HAP-1 (cell line): Measurements from ENCODE around the gene TMEM201.
"Not testable (repeated sequence)": the region's sequence is repeated elsewhere in the genome, so short reads cannot be mapped to it uniquely, and the experiment has no call there.

Source experiments
- DNase-seq, 2 experiments: peaks; one replicate each; pipeline ENCODE4 v3.0.0-alpha.2; 2016 to 2020; ENCODE audit warnings: low spot score in 2 of 2
- H3K27me3 ChIP-seq: fragments of 250-450 bp; sonication (Bioruptor Pico); 2 replicates; pipeline ENCODE4 v1.5.1; 2020; ENCODE audit warnings: low read depth, mild to moderate bottlenecking, moderate library complexity
- H3K36me3 ChIP-seq: fragments of 250-450 bp; sonication (Bioruptor Pico); replicated peaks from 2 replicates; pipeline ENCODE4 v1.5.1; 2020; ENCODE audit warnings: mild to moderate bottlenecking
- H3K4me1 ChIP-seq: fragments of 250-450 bp; sonication (Bioruptor Pico); 2 replicates; pipeline ENCODE4 v1.5.1; 2020; ENCODE audit warnings: mild to moderate bottlenecking
- H3K4me3 ChIP-seq: fragments of 250-450 bp; sonication (Bioruptor Pico); 2 replicates; pipeline ENCODE4 v1.5.1; 2020; ENCODE audit warnings: mild to moderate bottlenecking, moderate library complexity
- H3K9me3 ChIP-seq: fragments of 250-450 bp; sonication (Bioruptor Pico); 2 replicates; pipeline ENCODE4 v1.5.1; 2020; ENCODE audit warnings: mild to moderate bottlenecking, moderate library complexity
- in situ Hi-C: fragments of 300-500 bp; cut with MboI; formaldehyde crosslinking; loops from 3 replicates; pipeline ENCODE4 v1.14.3; 2020; ENCODE audit warnings: low sequenced_read_pairs, inconsistent platforms, mixed read lengths

The TMEM201 gene

GRCh38 chr1:9559673-9560072 lies 29.0 kb upstream of the TMEM201 start:
- in situ Hi-C loops = no loop called here
- Histone ChIP-seq H3K27me3 (no peaks in the 10 kb centered on the region), H3K4me3 (no peak overlapping the region), H3K36me3 (peaks cover 61% of the 10 kb centered on the region), H3K9me3 (no peaks in the 10 kb centered on the region; the same call in 1 of the 2 replicates), H3K4me1 (peaks cover 43% of the 10 kb centered on the region)
- DNase-seq = peak; percentile 20 to 36

GRCh38 chr1:9560090-9560489 lies 28.6 kb upstream of the TMEM201 start:
- DNase-seq, H3K4me3 ChIP-seq, H3K9me3 ChIP-seq, in situ Hi-C loops, H3K27me3 ChIP-seq: not testable (repeated sequence)
- H3K36me3 ChIP-seq = peaks cover 57% of the 10 kb centered on the region
- peaks cover 43% of the 10 kb centered on the region for H3K4me1 ChIP-seq

GRCh38 chr1:9561429-9561828 lies 27.3 kb upstream of the TMEM201 start:
- in situ Hi-C loops = no loop called here
- Histone ChIP-seq H3K4me1 (peaks cover 43% of the 10 kb centered on the region), H3K36me3 (peaks cover 49% of the 10 kb centered on the region), H3K9me3 (no peaks in the 10 kb centered on the region; the same call in 1 of the 2 replicates), H3K4me3 (no peak overlapping the region), H3K27me3 (no peaks in the 10 kb centered on the region)
- peak; percentile 73 to 92 for DNase-seq

GRCh38 chr1:9569267-9569666 lies 19.4 kb upstream of the TMEM201 start:
- no peaks in the 10 kb centered on the region for H3K4me1 ChIP-seq
- no peaks in the 10 kb centered on the region for H3K9me3 ChIP-seq
- in situ Hi-C loops = no loop called here
- no peak overlapping the region for H3K4me3 ChIP-seq
- no peak for DNase-seq
- peaks cover 47% of the 10 kb centered on the region for H3K36me3 ChIP-seq
- no peaks in the 10 kb centered on the region for H3K27me3 ChIP-seq

GRCh38 chr1:9570886-9571529 lies 17.7 kb upstream of the TMEM201 start:
- DNase-seq = not testable (repeated sequence)

GRCh38 chr1:9573723-9574122 lies 15.0 kb upstream of the TMEM201 start:
- in situ Hi-C loops = loop anchor here (5.0 kb wide), 1 partner anchor 76 kb away; no protein-coding TSS in a partner anchor
- Histone ChIP-seq H3K36me3 (peaks cover 56% of the 10 kb centered on the region), H3K4me1 (no peaks in the 10 kb centered on the region), H3K27me3 (no peaks in the 10 kb centered on the region), H3K4me3 (no peak overlapping the region), H3K9me3 (no peaks in the 10 kb centered on the region)
- DNase-seq = no peak

More at GRCh38 chr1:9570886-9571529, 17.7 kb upstream of the TMEM201 start:
- H3K27me3 ChIP-seq, H3K4me3 ChIP-seq, H3K4me1 ChIP-seq, H3K9me3 ChIP-seq: not testable (repeated sequence)
- peaks cover 51% of the 10 kb centered on the region for H3K36me3 ChIP-seq
- in situ Hi-C loops = loop anchor here (5.0 kb wide), 1 partner anchor 74 kb away; no protein-coding TSS in a partner anchor

- H3K4me3 ChIP-seq = no peak overlapping the region
- H3K4me1 ChIP-seq = peaks cover 2% of the 10 kb centered on the region; the same call in 1 of the 2 replicates
- peaks cover 66% of the 10 kb centered on the region for H3K36me3 ChIP-seq
- in situ Hi-C loops = no loop called here
- no peak for DNase-seq
- H3K27me3 ChIP-seq = no peaks in the 10 kb centered on the region
- H3K9me3 ChIP-seq = no peaks in the 10 kb centered on the region
These were observed 13.2 kb upstream of the TMEM201 start for GRCh38 chr1:9575486-9575885.

- no peak for DNase-seq
- Histone ChIP-seq H3K4me1 (peaks cover 2% of the 10 kb centered on the region; the same call in 1 of the 2 replicates), H3K9me3 (no peaks in the 10 kb centered on the region), H3K36me3 (peaks cover 73% of the 10 kb centered on the region), H3K27me3 (no peaks in the 10 kb centered on the region), H3K4me3 (no peak overlapping the region)
- in situ Hi-C loops = no loop called here
These were observed 11.8 kb upstream of the TMEM201 start for GRCh38 chr1:9576903-9577302.

GRCh38 chr1:9577423-9577822 lies 11.3 kb upstream of the TMEM201 start:
- Histone ChIP-seq H3K36me3 (peaks cover 76% of the 10 kb centered on the region), H3K4me1 (peaks cover 2% of the 10 kb centered on the region; the same call in 1 of the 2 replicates), H3K4me3 (no peak overlapping the region), H3K27me3 (no peaks in the 10 kb centered on the region), H3K9me3 (no peaks in the 10 kb centered on the region)
- no peak for DNase-seq
- in situ Hi-C loops = no loop called here

GRCh38 chr1:9580942-9581341 lies 7.8 kb upstream of the TMEM201 start:
- in situ Hi-C loops = loop anchor here (10.0 kb wide), 1 partner anchor 316 kb away; no protein-coding TSS in a partner anchor
- H3K4me1 ChIP-seq = peaks cover 2% of the 10 kb centered on the region; the same call in 1 of the 2 replicates
- H3K9me3 ChIP-seq = no peaks in the 10 kb centered on the region
- DNase-seq = no peak
- H3K36me3 ChIP-seq = peaks cover 84% of the 10 kb centered on the region
- H3K27me3 ChIP-seq = no peaks in the 10 kb centered on the region
- no peak overlapping the region for H3K4me3 ChIP-seq

- H3K4me3 ChIP-seq = no peak overlapping the region
- H3K4me1 ChIP-seq = peaks cover 4% of the 10 kb centered on the region; the same call in 1 of the 2 replicates
- DNase-seq = no peak
- no peaks in the 10 kb centered on the region for H3K27me3 ChIP-seq
- in situ Hi-C loops = loop anchor here (10.0 kb wide), 1 partner anchor 321 kb away; no protein-coding TSS in a partner anchor
- H3K9me3 ChIP-seq = no peaks in the 10 kb centered on the region
- peaks cover 35% of the 10 kb centered on the region for H3K36me3 ChIP-seq
These were observed 2.5 kb upstream of the TMEM201 start for GRCh38 chr1:9586147-9586766.

GRCh38 chr1:9589144-9589718 lies 520 bp downstream of the TMEM201 start:
- Histone ChIP-seq H3K9me3 (no peaks in the 10 kb centered on the region), H3K4me3 (peak overlapping the region; percentile 65), H3K27me3 (no peaks in the 10 kb centered on the region), H3K36me3 (peaks cover 10% of the 10 kb centered on the region), H3K4me1 (peaks cover 19% of the 10 kb centered on the region)
- peak in 1 of 2 experiments; percentile 45 for DNase-seq
- in situ Hi-C loops = loop anchor here (10.0 kb wide), 1 partner anchor 324 kb away; no protein-coding TSS in a partner anchor

- H3K9me3 ChIP-seq = no peaks in the 10 kb centered on the region
- H3K36me3 ChIP-seq = peaks cover 5% of the 10 kb centered on the region
- H3K27me3 ChIP-seq = no peaks in the 10 kb centered on the region
- peak overlapping the region; percentile 65 for H3K4me3 ChIP-seq
- H3K4me1 ChIP-seq = peaks cover 19% of the 10 kb centered on the region
- peak in 1 of 2 experiments; percentile 34 for DNase-seq
- in situ Hi-C loops = loop anchor here (10.0 kb wide), 1 partner anchor 325 kb away; no protein-coding TSS in a partner anchor
These were observed 1.0 kb downstream of the TMEM201 start for GRCh38 chr1:9589719-9590157.

GRCh38 chr1:9590201-9590600 lies 1.5 kb downstream of the TMEM201 start:
- Histone ChIP-seq H3K36me3 (peaks cover under 1% of the 10 kb centered on the region), H3K27me3 (no peaks in the 10 kb centered on the region), H3K4me1 (peaks cover 19% of the 10 kb centered on the region), H3K9me3 (no peaks in the 10 kb centered on the region), H3K4me3 (peak overlapping the region; percentile 65)
- in situ Hi-C loops = no loop called here
- no peak for DNase-seq
